Islet of Langerhans (tissue), 1 donor: Measurements from ENCODE around the gene ALDH16A1.

ENCODE experiments used
- FAIRE-seq: peaks from one replicate; lab custom pipeline; 2011; peaks lifted over from hg19 to GRCh38; lab: Jason Lieb, UNC

ALDH16A1 gene

GRCh38 chr19:49453013-49453756 lies at the start of gene ALDH16A1:
Gene ALDH16A1 (plus strand): TSS chr19:49453225. CDS start chr19:49453332, 107 bp downstream.
- no peak for FAIRE-seq

GRCh38 chr19:49403404-49404187 lies 49.4 kb upstream of the ALDH16A1 start:
- no peak for FAIRE-seq

GRCh38 chr19:49407079-49407478 lies 45.9 kb upstream of the ALDH16A1 start:
- no peak for FAIRE-seq

- FAIRE-seq, result no peak
Measured at GRCh38 chr19:49407482-49408015, 45.5 kb upstream of the ALDH16A1 start.

GRCh38 chr19:49408816-49409440 lies 44.1 kb upstream of the ALDH16A1 start:
- FAIRE-seq, result no peak

- FAIRE-seq, result no peak
Measured at GRCh38 chr19:49409441-49410029, 43.5 kb upstream of the ALDH16A1 start.

- FAIRE-seq, result no peak
Measured at GRCh38 chr19:49411681-49412326, 41.2 kb upstream of the ALDH16A1 start.

- no peak for FAIRE-seq
Measured at GRCh38 chr19:49413348-49413747, 39.7 kb upstream of the ALDH16A1 start.

- FAIRE-seq, result no peak
Measured at GRCh38 chr19:49414256-49414655, 38.8 kb upstream of the ALDH16A1 start.

- FAIRE-seq, result no peak
Measured at GRCh38 chr19:49415102-49415809, 37.8 kb upstream of the ALDH16A1 start.

GRCh38 chr19:49415810-49416200 lies 37.2 kb upstream of the ALDH16A1 start:
- no peak for FAIRE-seq

GRCh38 chr19:49417088-49417487 lies 35.9 kb upstream of the ALDH16A1 start:
- no peak for FAIRE-seq

- FAIRE-seq, result no peak
Measured at GRCh38 chr19:49418511-49418910, 34.5 kb upstream of the ALDH16A1 start.

- no peak for FAIRE-seq
Measured at GRCh38 chr19:49419173-49419572, 33.9 kb upstream of the ALDH16A1 start.

- FAIRE-seq, result no peak
Measured at GRCh38 chr19:49420227-49420626, 32.8 kb upstream of the ALDH16A1 start.

- no peak for FAIRE-seq
Measured at GRCh38 chr19:49421039-49421877, 31.8 kb upstream of the ALDH16A1 start.

- FAIRE-seq, result no peak
Measured at GRCh38 chr19:49421878-49422202, 31.2 kb upstream of the ALDH16A1 start.

GRCh38 chr19:49422407-49423070 lies 30.5 kb upstream of the ALDH16A1 start:
- FAIRE-seq, result no peak

- no peak for FAIRE-seq
Measured at GRCh38 chr19:49423071-49423984, 29.7 kb upstream of the ALDH16A1 start, which contains the start of gene PTH2. Gene PTH2 (minus strand): TSS chr19:49423441. CDS start chr19:49423339, 102 bp downstream.
